SK-N-SH (cell line): ENCODE data around the gene SLC37A1. TPM values are rescaled to one million over a fixed set of nuclear protein-coding genes. Genes with fewer than 3 reads are reported as not detected.

Experiments
- CTCF ChIA-PET: fragments of 300-600, 350-600 bp; formaldehyde crosslinking; extraction: SDS; loops from one replicate; lab custom pipeline; 2021; lab: Yijun Ruan, JAX
- POLR2A ChIA-PET: fragments of 350-600 bp; sonication (Branson Sonifier 250); formaldehyde crosslinking; extraction: SDS; loops from one replicate; lab custom pipeline; 2020; ENCODE audit warnings: antibody characterized with exemption, inconsistent platforms; lab: Yijun Ruan, JAX
- DNase-seq: peaks from one replicate; pipeline ENCODE4 v3.0.0; 2012
- H2AFZ ChIP-seq: fragments of 200-600 bp; sonication (generic); 2 replicates; pipeline ENCODE4 v1.8.1; 2016; ENCODE audit warnings: antibody characterized with exemption, mild to moderate bottlenecking, low read depth
- H3F3A ChIP-seq: fragments of 200-600 bp; sonication (generic); replicated peaks from 2 replicates; pipeline ENCODE3; 2016; ENCODE audit warnings: antibody characterized with exemption, mild to moderate bottlenecking; ENCODE audit not compliant: insufficient read depth
- H3K27ac ChIP-seq, 2 experiments: fragments of 200-500 bp in 1 of 2; fragments of 200-600 bp in 1 of 2; sonication (Bioruptor generic) in 1 of 2; sonication (generic), shearing (Covaris generic) in 1 of 2; 2 replicates each; pipeline versions ENCODE4 v1.5.1 to v1.6.1; 2014 to 2016; ENCODE audit warnings: low read depth in 2 of 2, inconsistent platforms in 1 of 2, low read length in 1 of 2, mild to moderate bottlenecking in 1 of 2, mixed read lengths in 1 of 2
- H3K27me3 ChIP-seq: fragments of 200-600 bp; sonication (generic), shearing (Covaris generic); 2 replicates; pipeline ENCODE4 v1.6.1; 2016; ENCODE audit warnings: mixed run types; ENCODE audit not compliant: insufficient read depth
- H3K36me3 ChIP-seq, 2 experiments: fragments of 200-500 bp in 1 of 2; fragments of 200-600 bp in 1 of 2; sonication (Bioruptor generic) in 1 of 2; sonication (generic) in 1 of 2; replicated peaks in 1 of 2; 2 replicates each; pipeline versions ENCODE3 to v1.5.1; 2014 to 2016; ENCODE audit warnings: low read length in 1 of 2, mild to moderate bottlenecking in 1 of 2; ENCODE audit not compliant: insufficient read depth in 2 of 2, control insufficient read depth in 1 of 2
- H3K4me1 ChIP-seq, 2 experiments: fragments of 200-500 bp in 1 of 2; fragments of 200-600 bp in 1 of 2; sonication (Bioruptor generic) in 1 of 2; sonication (generic), shearing (Covaris generic) in 1 of 2; 2 replicates each; pipeline versions ENCODE4 v1.5.1 to v1.6.1; 2014 to 2016; ENCODE audit warnings: low read depth in 1 of 2, low read length in 1 of 2, mixed run types in 1 of 2; ENCODE audit not compliant: insufficient read depth in 2 of 2, control insufficient read depth in 1 of 2
- H3K4me2 ChIP-seq: fragments of 200-600 bp; sonication (generic), shearing (Covaris generic); 2 replicates; pipeline ENCODE4 v1.6.1; 2017; ENCODE audit warnings: mixed run types
- H3K4me3 ChIP-seq, 2 experiments: fragments of 200-500 bp in 1 of 2; fragments of 200-600 bp in 1 of 2; sonication (Bioruptor generic) in 1 of 2; sonication (generic), shearing (Covaris generic) in 1 of 2; 2 replicates each; pipeline versions ENCODE4 v1.5.1 to v1.8.1; 2014 to 2016; ENCODE audit warnings: low read depth in 2 of 2, inconsistent platforms in 1 of 2, low read length in 1 of 2, mild to moderate bottlenecking in 1 of 2, mixed read lengths in 1 of 2, moderate library complexity in 1 of 2
- H3K79me2 ChIP-seq: fragments of 200-600 bp; sonication (generic); 2 replicates; pipeline ENCODE4 v1.8.1; 2017; ENCODE audit warnings: mild to moderate bottlenecking; ENCODE audit not compliant: insufficient read depth
- H3K9ac ChIP-seq: fragments of 200-600 bp; sonication (generic); 2 replicates; pipeline ENCODE4 v1.6.1; 2017; ENCODE audit warnings: mixed run types
- H3K9me2 ChIP-seq: fragments of 200-600 bp; sonication (generic); 2 replicates; pipeline ENCODE4 v1.6.1; 2017; ENCODE audit warnings: mixed run types
- H3K9me3 ChIP-seq: fragments of 200-600 bp; sonication (generic); 2 replicates; pipeline ENCODE4 v1.6.1; 2017; ENCODE audit warnings: mixed run types, mild to moderate bottlenecking, moderate library complexity
- H4K20me1 ChIP-seq: fragments of 200-600 bp; sonication (generic); 2 replicates; pipeline ENCODE4 v1.6.1; 2017; ENCODE audit warnings: mild to moderate bottlenecking, mixed run types; ENCODE audit not compliant: insufficient read depth
- CHD2 ChIP-seq: fragments of 150-350 bp; IDR thresholded peaks from 2 replicates; pipeline ENCODE4 v1.6.1; 2018; ENCODE audit warnings: low read length; ENCODE audit not compliant: partially characterized antibody
- CTCF ChIP-seq: fragments of 200-600 bp; sonication (generic); IDR thresholded peaks from 2 replicates; pipeline ENCODE4 v1.6.1; 2017; ENCODE audit warnings: antibody characterized with exemption, mild to moderate bottlenecking, moderate library complexity
- ELF1 ChIP-seq: IDR thresholded peaks from 2 replicates; pipeline ENCODE4 v1.4.0; 2012
- EP300 ChIP-seq, 2 experiments: IDR thresholded peaks; 2 replicates each; pipeline versions ENCODE4 v1.4.0 to v1.6.1; 2012; ENCODE audit warnings: borderline replicate concordance in 1 of 2, low read depth in 1 of 2, low read length in 1 of 2
- FOSL2 ChIP-seq: IDR thresholded peaks from 2 replicates; pipeline ENCODE4 v1.4.0; 2012; ENCODE audit warnings: low read depth, mild to moderate bottlenecking, moderate library complexity, borderline replicate concordance
- FOXJ3 ChIP-seq: sonication (generic); formaldehyde crosslinking; IDR thresholded peaks from 2 replicates; pipeline ENCODE4 v1.5.1; 2020; ENCODE audit warnings: mild to moderate bottlenecking, missing genetic modification reagents
- FOXM1 ChIP-seq: IDR thresholded peaks from 2 replicates; pipeline ENCODE4 v1.4.0; 2012; ENCODE audit warnings: low read depth, mild to moderate bottlenecking
- GABPA ChIP-seq: IDR thresholded peaks from 2 replicates; pipeline ENCODE4 v1.4.0; 2012; ENCODE audit warnings: low read depth, mild to moderate bottlenecking
- IRF3 ChIP-seq: fragments of 150-350 bp; IDR thresholded peaks from 2 replicates; pipeline ENCODE4 v1.6.1; 2016; ENCODE audit warnings: mild to moderate bottlenecking, low read depth, low read length
- MEF2A ChIP-seq: IDR thresholded peaks from 2 replicates; pipeline ENCODE4 v1.4.0; 2012; ENCODE audit warnings: low read depth, borderline replicate concordance
- MXI1 ChIP-seq: IDR thresholded peaks from 2 replicates; pipeline ENCODE4 v1.6.1; 2012; ENCODE audit warnings: mild to moderate bottlenecking, low read depth, low read length, improper control_type of control experiment
- PBX3 ChIP-seq: IDR thresholded peaks from 2 replicates; pipeline ENCODE4; 2012
- RAD21 ChIP-seq: IDR thresholded peaks from 2 replicates; pipeline ENCODE4 v1.6.1; 2012; ENCODE audit warnings: mild to moderate bottlenecking, low read length
- RCOR1 ChIP-seq: fragments of 150-350 bp; IDR thresholded peaks from 2 replicates; pipeline ENCODE4 v1.6.1; 2017; ENCODE audit warnings: antibody characterized with exemption, low read length
- RFX5 ChIP-seq: IDR thresholded peaks from 2 replicates; pipeline ENCODE4 v1.6.1; 2012; ENCODE audit warnings: mild to moderate bottlenecking, improper control_type of control experiment, low read length
- SIN3A ChIP-seq: IDR thresholded peaks from 2 replicates; pipeline ENCODE4 v1.6.1; 2012; ENCODE audit warnings: low read depth, mild to moderate bottlenecking, low read length, moderate library complexity, borderline replicate concordance
- TAF1 ChIP-seq: IDR thresholded peaks from 2 replicates; pipeline ENCODE4 v1.6.1; 2012; ENCODE audit warnings: low read depth, mild to moderate bottlenecking, low read length, moderate library complexity, borderline replicate concordance
- TCF12 ChIP-seq: IDR thresholded peaks from 2 replicates; pipeline ENCODE4 v1.4.0; 2012
- TEAD4 ChIP-seq: IDR thresholded peaks from 2 replicates; pipeline ENCODE4 v1.4.0; 2012; ENCODE audit warnings: mild to moderate bottlenecking, borderline replicate concordance; ENCODE audit not compliant: insufficient read depth
- YY1 ChIP-seq: IDR thresholded peaks from 2 replicates; pipeline ENCODE4 v1.4.0; 2012; ENCODE audit warnings: low read depth, mild to moderate bottlenecking
- WGBS: methylation state at CpG from one replicate; pipeline ENCODE4 v1.1.6; 2017; ENCODE audit warnings: low lambda C conversion rate; 5-methylcytosine and 5-hydroxymethylcytosine counted together
- polyA plus RNA-seq, 3 experiments: library from polyadenylated mRNA; depleted of rRNA; stranded (reverse); fragments of >200 nt; gene quantifications; 2 replicates each; pipeline ENCODE4 v1.2.3, GENCODE V29; 2012

Gene SLC37A1
- polyA plus RNA-seq, 1 of the 3 experiments (the other 2 are of a cell fraction) = 2.8 TPM

- no peak overlapping the region for H2AFZ ChIP-seq
- 58% methylated on average over 12 of the region's 12 CpGs for WGBS
These were observed 46.3 kb upstream of the SLC37A1 start for GRCh38 chr21:42467140-42467983.

GRCh38 chr21:42468491-42469131 lies 45.0 kb upstream of the SLC37A1 start:
- ChIA-PET POLR2A (no interaction called here), CTCF (interaction anchor here (0.7 to 1.1 kb wide), 3 partner anchors 9 to 323 kb away, joined by 3 read pairs; no protein-coding TSS in a partner anchor)
- Histone ChIP-seq H4K20me1 (no peaks in the 10 kb centered on the region), H3K36me3 (no peaks in the 10 kb centered on the region), H3K4me2 (no peak overlapping the region), H3K79me2 (no peaks in the 10 kb centered on the region), H3K9ac (no peak overlapping the region), H3F3A (no peaks in the 10 kb centered on the region), H3K4me3 (no peak overlapping the region), H3K9me2 (no peaks in the 10 kb centered on the region), H3K27me3 (no peaks in the 10 kb centered on the region), H2AFZ (no peak overlapping the region), H3K27ac (no peak overlapping the region), H3K4me1 (no peaks in the 10 kb centered on the region; a peak in 2 of 4 replicates), H3K9me3 (no peaks in the 10 kb centered on the region)
- TF ChIP-seq ELF1 (no peak), FOXM1 (no peak), RFX5 (no peak), FOXJ3 (CRISPR knock-in tag) (no peak), CTCF (no peak), GABPA (no peak), TAF1 (no peak), IRF3 (no peak), CHD2 (no peak)
- DNase-seq = no peak
- WGBS = 63% methylated on average over 6 of the region's 6 CpGs

More at GRCh38 chr21:42467140-42467983, 46.3 kb upstream of the SLC37A1 start:
- no peak for DNase-seq
- Histone ChIP-seq H3K9ac (no peak overlapping the region), H3K4me2 (no peak overlapping the region), H3K4me3 (no peak overlapping the region), H3K36me3 (no peaks in the 10 kb centered on the region), H4K20me1 (no peaks in the 10 kb centered on the region)
- no peak for TF ChIP-seq TCF12
- no peak for TF ChIP-seq FOSL2
- no peak for TF ChIP-seq PBX3
- no peak for TF ChIP-seq RCOR1
- TF ChIP-seq MXI1 = no peak
- TF ChIP-seq TEAD4 = no peak
- TF ChIP-seq YY1 = no peak
- TF ChIP-seq RAD21 = no peak
- TF ChIP-seq SIN3A = no peak
- no peak for TF ChIP-seq TAF1
- TF ChIP-seq MEF2A = no peak
- TF ChIP-seq FOXJ3 (CRISPR knock-in tag) = no peak
- TF ChIP-seq EP300 (IDR thresholded peaks at IDR 0.05; ENCODE audit: borderline replicate concordance in 1 of 2, low read depth in 1 of 2, low read length in 1 of 2) = no peak
- TF ChIP-seq, all 33 proteins: peak for 0
- H3K4me1 ChIP-seq = no peaks in the 10 kb centered on the region; a peak in 2 of 4 replicates
- no peaks in the 10 kb centered on the region for H3K9me3 ChIP-seq
- CTCF ChIA-PET = interaction anchor here (1.1 kb wide), 2 partner anchors 14 to 69 kb away, joined by 3 read pairs; no protein-coding TSS in a partner anchor
- no peak overlapping the region for H3K27ac ChIP-seq
- no peaks in the 10 kb centered on the region for H3K9me2 ChIP-seq
- POLR2A ChIA-PET = interaction anchor here (0.5 kb wide), 1 partner anchor 950 kb away, joined by 3 read pairs; no protein-coding TSS in a partner anchor
- H3K27me3 ChIP-seq = no peaks in the 10 kb centered on the region
- no peaks in the 10 kb centered on the region for H3K79me2 ChIP-seq
- no peaks in the 10 kb centered on the region for H3F3A ChIP-seq
